ENCODE measurements around the gene ASH1L. TPM values are rescaled to one million over a fixed set of nuclear protein-coding genes. Genes with fewer than 3 reads are reported as not detected.
A peak's percentile ranks its signal among the peaks of the same experiment; 100 is the strongest.
"Not testable (repeated sequence)": the region's sequence is repeated elsewhere in the genome, so short reads cannot be mapped to it uniquely, and the experiment has no call there.

ASH1L gene
- total RNA-seq, 3 donors from 2014 or later = 83.2 to 103 (median 85.6) TPM

GRCh38 chr1:155598842-155599331, 36.3 kb upstream of the ASH1L start:
- TF ChIP-seq POLR2A (IDR thresholded peaks at IDR 0.05) (no peak), CTCF (IDR thresholded peaks at IDR 0.05) (no peak), POLR2AphosphoS5 (IDR thresholded peaks at IDR 0.05) (no peak)
- no peak for DNase-seq (ENCODE audit: low spot score in 2 of 2)
- H3K27me3 ChIP-seq = no peaks in the 10 kb centered on the region
- no peaks in the 10 kb centered on the region for H3K4me1 ChIP-seq
- H3K4me3 ChIP-seq = no peak overlapping the region
- intact Hi-C loops (cut with DNase I; ENCODE audit: low total_unique reads) = no loop called here
- no peak overlapping the region for H3K27ac ChIP-seq
- no peaks in the 10 kb centered on the region for H3K36me3 ChIP-seq
- no peaks in the 10 kb centered on the region for H3K9me3 ChIP-seq

GRCh38 chr1:155596864-155597263, 34.3 kb upstream of the ASH1L start:
- H3K4me3 ChIP-seq = no peak overlapping the region
- no peak for DNase-seq (ENCODE audit: low spot score in 2 of 2)
- no peaks in the 10 kb centered on the region for H3K36me3 ChIP-seq
- no peak overlapping the region for H3K27ac ChIP-seq
- H3K9me3 ChIP-seq = no peaks in the 10 kb centered on the region
- no peaks in the 10 kb centered on the region for H3K4me1 ChIP-seq
- TF ChIP-seq CTCF (IDR thresholded peaks at IDR 0.05) = no peak
- TF ChIP-seq POLR2AphosphoS5 (IDR thresholded peaks at IDR 0.05) = no peak
- TF ChIP-seq POLR2A (IDR thresholded peaks at IDR 0.05) = no peak
- no peaks in the 10 kb centered on the region for H3K27me3 ChIP-seq
- intact Hi-C loops (cut with DNase I; ENCODE audit: low total_unique reads) = no loop called here

GRCh38 chr1:155595877-155596474, 33.4 kb upstream of the ASH1L start:
- H3K4me1 ChIP-seq; H3K4me3 ChIP-seq; intact Hi-C loops (cut with DNase I; ENCODE audit: low total_unique reads); DNase-seq (ENCODE audit: low spot score in 2 of 2); H3K36me3 ChIP-seq; H3K27me3 ChIP-seq; H3K27ac ChIP-seq; H3K9me3 ChIP-seq: not testable (repeated sequence)

GRCh38 chr1:155591770-155592169, 29.2 kb upstream of the ASH1L start:
- Histone ChIP-seq H3K27me3 (no peaks in the 10 kb centered on the region), H3K4me3 (no peak overlapping the region), H3K9me3 (no peaks in the 10 kb centered on the region), H3K27ac (no peak overlapping the region), H3K36me3 (no peaks in the 10 kb centered on the region), H3K4me1 (no peaks in the 10 kb centered on the region)
- intact Hi-C loops (cut with DNase I; ENCODE audit: low total_unique reads) = no loop called here
- peak; percentile 20 to 51 (median 30) for TF ChIP-seq CTCF (IDR thresholded peaks at IDR 0.05)
- no peak for TF ChIP-seq POLR2AphosphoS5 (IDR thresholded peaks at IDR 0.05)
- no peak for TF ChIP-seq POLR2A (IDR thresholded peaks at IDR 0.05)
- no peak for DNase-seq (ENCODE audit: low spot score in 2 of 2)

- DNase-seq (ENCODE audit: low spot score in 2 of 2); intact Hi-C loops (cut with DNase I; ENCODE audit: low total_unique reads): not testable (repeated sequence)
Measured at GRCh38 chr1:155590516-155591247, 28.1 kb upstream of the ASH1L start.

GRCh38 chr1:155589282-155589681, 26.7 kb upstream of the ASH1L start:
- H3K27ac ChIP-seq; H3K9me3 ChIP-seq; DNase-seq (ENCODE audit: low spot score in 2 of 2); intact Hi-C loops (cut with DNase I; ENCODE audit: low total_unique reads); H3K4me1 ChIP-seq; H3K4me3 ChIP-seq; H3K27me3 ChIP-seq; H3K36me3 ChIP-seq: not testable (repeated sequence)

More at GRCh38 chr1:155590516-155591247, 28.1 kb upstream of the ASH1L start:
- H3K4me1 ChIP-seq, H3K27ac ChIP-seq, H3K36me3 ChIP-seq, H3K4me3 ChIP-seq, H3K27me3 ChIP-seq, H3K9me3 ChIP-seq: not testable (repeated sequence)

- H3K9me3 ChIP-seq; H3K36me3 ChIP-seq; intact Hi-C loops (cut with DNase I; ENCODE audit: low total_unique reads); H3K4me1 ChIP-seq; H3K27ac ChIP-seq; DNase-seq (ENCODE audit: low spot score in 2 of 2); H3K27me3 ChIP-seq; H3K4me3 ChIP-seq: not testable (repeated sequence)
Measured at GRCh38 chr1:155583846-155584245, 21.2 kb upstream of the ASH1L start.

GRCh38 chr1:155575608-155576007, 13.0 kb upstream of the ASH1L start:
- H3K4me1 ChIP-seq; H3K9me3 ChIP-seq; intact Hi-C loops (cut with DNase I; ENCODE audit: low total_unique reads); H3K27me3 ChIP-seq; H3K27ac ChIP-seq; DNase-seq (ENCODE audit: low spot score in 2 of 2); H3K36me3 ChIP-seq; H3K4me3 ChIP-seq: not testable (repeated sequence)

Data from breast epithelium (tissue), 4 donors.